CD4-positive, alpha-beta T cell treated with Interleukin-1 beta for 1 hour (primary cell): ENCODE data around the gene TAB2.

Source experiments
- DNase-seq, 2 donors: peaks; one replicate each; pipeline ENCODE4 v3.0.0-alpha.2; 2020 to 2022

Gene TAB2

GRCh38 chr6:149313861-149314260 lies 3.7 kb upstream of the TAB2 start:
- no peak for DNase-seq

GRCh38 chr6:149314325-149314905 lies 3.1 kb upstream of the TAB2 start:
- no peak for DNase-seq

GRCh38 chr6:149316108-149316727 lies 1.3 kb upstream of the TAB2 start:
- no peak for DNase-seq

GRCh38 chr6:149316740-149317643 lies 520 bp upstream of the TAB2 start:
- peak; percentile 94 to 95 for DNase-seq

- DNase-seq: peak in 1 of 2 donors; percentile 40
Measured at GRCh38 chr6:149318581-149319286, 1.2 kb downstream of the TAB2 start.

GRCh38 chr6:149319422-149319821 lies 1.9 kb downstream of the TAB2 start:
- peak in 1 of 2 donors; percentile 60 for DNase-seq

- DNase-seq: peak in 1 of 2 donors; percentile 25
Measured at GRCh38 chr6:149320016-149320415, 2.5 kb downstream of the TAB2 start.

GRCh38 chr6:149320796-149321195 lies 3.3 kb downstream of the TAB2 start:
- no peak for DNase-seq

GRCh38 chr6:149323353-149323752 lies 5.8 kb downstream of the TAB2 start:
- DNase-seq: no peak

GRCh38 chr6:149323925-149324324 lies 6.4 kb downstream of the TAB2 start:
- DNase-seq: no peak

- DNase-seq: peak in 1 of 2 donors; percentile 29
Measured at GRCh38 chr6:149324428-149324827, 6.9 kb downstream of the TAB2 start.

GRCh38 chr6:149325648-149326236 lies 8.2 kb downstream of the TAB2 start:
- DNase-seq: no peak

GRCh38 chr6:149327638-149328037 lies 10.1 kb downstream of the TAB2 start:
- no peak for DNase-seq

- no peak for DNase-seq
Measured at GRCh38 chr6:149328083-149328482, 10.6 kb downstream of the TAB2 start.

- DNase-seq: no peak
Measured at GRCh38 chr6:149329529-149329928, 12.0 kb downstream of the TAB2 start.

- no peak for DNase-seq
Measured at GRCh38 chr6:149330133-149330532, 12.6 kb downstream of the TAB2 start.

GRCh38 chr6:149331043-149331807 lies 13.7 kb downstream of the TAB2 start:
- no peak for DNase-seq

- no peak for DNase-seq
Measured at GRCh38 chr6:149331871-149332270, 14.4 kb downstream of the TAB2 start.

- DNase-seq: no peak
Measured at GRCh38 chr6:149332602-149333265, 15.2 kb downstream of the TAB2 start.

GRCh38 chr6:149333266-149333620 lies 15.7 kb downstream of the TAB2 start:
- DNase-seq: no peak

GRCh38 chr6:149334201-149334600 lies 16.7 kb downstream of the TAB2 start:
- DNase-seq: no peak
